Stimulated activated CD4-positive, alpha-beta T cell treated with anti-CD3 and anti-CD28 coated beads, Interleukin-12 subunit alpha, Interleukin-12 subunit beta, amount 100 ng/mL, for 4 hours (primary cell): Measurements from ENCODE around the gene CYTH3.
"Not testable (repeated sequence)": the region's sequence is repeated elsewhere in the genome, so short reads cannot be mapped to it uniquely, and the experiment has no call there.

ENCODE experiments used
- DNase-seq: peaks from one replicate; pipeline ENCODE4 v3.0.0-alpha.2; 2020

Gene CYTH3

GRCh38 chr7:6256109-6256483 is 16.3 kb downstream of the CYTH3 start:
- no peak for DNase-seq

DNA sequence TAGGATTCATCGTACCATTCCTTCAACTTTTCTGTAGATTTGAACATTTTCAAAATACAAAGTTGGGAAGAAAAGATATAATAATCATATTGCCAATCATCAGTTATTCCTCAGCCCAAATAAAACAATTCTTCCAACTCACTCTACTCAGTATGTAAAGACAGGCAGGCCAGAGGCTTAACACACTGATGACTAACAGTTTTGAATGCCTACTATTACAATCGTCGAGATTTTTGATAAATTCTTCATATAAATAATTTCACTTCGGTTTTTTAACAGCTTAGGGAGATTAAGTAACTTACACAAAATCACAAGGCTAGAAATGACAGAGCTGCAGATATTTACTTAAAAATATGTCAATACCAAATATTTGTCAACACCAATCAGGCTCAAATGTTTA is 17.6 kb downstream of the CYTH3 start:
- DNase-seq, result no peak

- DNase-seq, result no peak
These were observed 19.7 kb downstream of the CYTH3 start for GRCh38 chr7:6252748-6253147.

DNA sequence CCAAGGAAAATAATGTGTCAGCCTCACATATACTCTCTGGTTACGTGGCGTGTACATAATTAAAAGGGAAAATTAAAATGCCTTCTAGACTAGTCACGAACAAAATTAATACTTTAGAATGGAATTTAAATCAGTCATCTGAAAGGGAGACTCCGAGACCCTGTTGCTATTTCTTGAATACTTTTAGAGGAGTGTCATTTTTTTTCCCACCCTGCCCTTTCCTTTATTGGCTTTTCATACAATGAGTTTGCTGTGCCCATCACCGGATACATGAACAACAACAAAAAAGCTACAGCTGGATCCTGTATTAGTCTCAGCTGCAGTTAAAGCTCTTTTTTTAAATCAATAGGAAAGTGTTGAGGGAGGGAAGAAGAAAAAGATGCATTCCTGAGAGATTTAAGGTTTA is 20.1 kb downstream of the CYTH3 start:
- no peak for DNase-seq

DNA sequence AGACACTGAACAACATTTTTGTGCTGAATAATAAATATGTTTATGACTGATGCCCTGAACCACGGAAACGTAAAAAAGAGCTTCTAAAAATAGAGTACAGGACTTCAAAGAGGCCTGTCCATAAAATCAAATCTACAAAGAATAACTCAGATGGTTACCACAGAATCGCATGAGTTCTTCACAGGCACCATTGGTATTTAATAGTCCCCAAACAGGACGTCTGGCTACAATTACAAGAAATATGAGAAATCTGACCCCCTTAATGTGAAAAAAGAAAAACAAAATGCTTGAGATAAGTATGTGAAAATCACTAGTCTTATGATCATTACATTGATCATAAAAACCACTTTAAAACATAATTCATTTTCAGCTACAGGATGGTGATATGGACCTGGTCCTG is 20.8 kb downstream of the CYTH3 start:
- no peak for DNase-seq

- DNase-seq, result no peak
These were observed 22.0 kb downstream of the CYTH3 start for GRCh38 chr7:6250364-6250833.

- no peak for DNase-seq
These were observed 23.4 kb downstream of the CYTH3 start for GRCh38 chr7:6249043-6249442.

- DNase-seq, result no peak
These were observed 23.8 kb downstream of the CYTH3 start for GRCh38 chr7:6248581-6248980.

DNA sequence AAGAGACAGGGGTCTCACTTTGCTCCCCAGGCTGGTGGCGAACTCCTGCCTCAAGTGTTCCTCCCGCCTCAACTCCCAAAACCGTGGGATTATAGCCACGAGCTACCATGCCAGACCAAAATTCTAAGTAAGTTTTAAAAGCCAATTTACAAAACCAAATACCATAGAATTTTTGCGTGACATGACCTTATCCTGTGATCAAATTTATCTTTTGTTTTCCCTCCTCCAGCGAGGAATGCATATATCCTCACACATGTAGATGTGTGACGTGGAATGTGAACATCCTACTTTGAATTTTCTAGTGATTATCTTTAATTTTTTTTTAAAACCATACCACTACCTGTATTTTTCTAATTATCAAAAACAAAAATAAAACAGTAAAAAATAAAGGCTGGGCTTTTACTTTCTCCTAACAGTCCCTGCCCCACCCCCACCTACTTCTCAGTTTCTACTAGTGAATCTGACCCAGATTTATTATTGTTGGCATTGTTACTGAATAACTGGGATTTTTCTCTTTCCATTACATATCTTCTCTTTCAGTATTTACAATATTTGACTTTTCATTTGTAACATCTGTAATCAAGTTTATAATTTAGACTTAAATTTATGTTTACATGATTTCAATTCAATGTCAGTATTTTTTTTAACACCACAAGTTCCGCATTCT is 26.0 kb downstream of the CYTH3 start:
- DNase-seq, result no peak

GRCh38 chr7:6244021-6244420 is 28.4 kb downstream of the CYTH3 start:
- DNase-seq, result no peak

- DNase-seq, result no peak
These were observed 29.3 kb downstream of the CYTH3 start for GRCh38 chr7:6243168-6243567.

DNA sequence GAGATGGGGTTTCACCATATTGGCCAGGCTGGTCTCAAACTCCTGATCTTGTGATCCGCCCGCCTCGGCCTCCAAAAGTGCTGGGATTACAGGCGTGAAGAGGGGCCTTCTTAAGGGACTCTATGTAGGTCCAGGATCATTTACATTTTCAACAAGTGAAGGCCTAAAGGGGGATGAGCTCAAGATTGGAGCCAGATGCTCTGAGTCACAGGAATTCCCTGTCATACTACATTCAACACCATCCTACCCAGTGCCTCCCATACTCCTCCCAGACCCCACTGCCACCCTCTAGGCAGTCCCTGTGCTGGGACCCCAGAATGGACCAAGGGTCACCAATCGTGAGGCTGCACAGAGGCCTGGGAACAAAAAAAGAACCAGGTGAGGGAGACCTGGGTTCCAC is 29.9 kb downstream of the CYTH3 start:
- no peak for DNase-seq

- no peak for DNase-seq
These were observed 30.8 kb downstream of the CYTH3 start for GRCh38 chr7:6241607-6241973.

GRCh38 chr7:6238309-6238925 is 34.0 kb downstream of the CYTH3 start:
- no peak for DNase-seq

- DNase-seq, result no peak
These were observed 34.7 kb downstream of the CYTH3 start for GRCh38 chr7:6237730-6238129.

- DNase-seq, result no peak
These were observed 35.4 kb downstream of the CYTH3 start for GRCh38 chr7:6237011-6237410.

DNA sequence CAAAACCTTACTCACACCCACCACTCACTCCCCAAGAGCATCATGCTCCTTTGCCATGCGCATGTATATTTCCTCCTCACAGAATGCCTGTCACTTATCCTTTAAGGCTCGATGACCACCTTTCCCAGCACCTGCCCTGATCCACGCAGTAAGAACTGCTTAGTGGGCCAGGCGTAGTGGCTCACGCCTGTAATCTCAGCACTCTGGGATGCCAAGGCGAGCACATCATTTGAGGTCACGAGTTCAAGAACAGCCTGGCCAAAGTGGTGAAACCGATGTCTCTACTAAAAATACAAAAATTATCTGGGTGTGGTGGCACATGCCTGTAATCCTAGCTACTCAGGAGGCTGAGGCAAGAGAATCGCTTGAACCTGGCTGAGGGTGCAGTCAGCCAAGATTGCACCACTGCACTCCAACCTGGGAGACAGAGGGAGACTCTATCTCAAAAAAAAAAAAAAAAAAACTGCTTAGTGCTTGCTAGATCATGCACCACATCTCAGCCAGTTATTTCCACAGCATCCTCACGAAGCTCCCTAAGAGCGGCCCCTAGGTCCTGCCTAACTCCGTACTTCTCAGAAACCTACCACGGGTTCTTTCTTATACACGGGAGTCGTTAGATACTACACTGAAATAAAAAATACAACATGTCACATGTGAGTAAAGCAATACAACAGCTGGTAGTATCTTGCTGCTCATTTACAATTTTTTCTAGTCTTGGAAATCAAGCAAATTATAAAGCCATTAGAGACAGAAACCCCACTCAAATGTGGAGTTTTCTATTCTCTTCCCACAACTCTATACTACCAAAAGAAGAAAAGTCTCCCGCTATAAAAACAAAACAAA is 37.2 kb downstream of the CYTH3 start:
- DNase-seq, result no peak

DNA sequence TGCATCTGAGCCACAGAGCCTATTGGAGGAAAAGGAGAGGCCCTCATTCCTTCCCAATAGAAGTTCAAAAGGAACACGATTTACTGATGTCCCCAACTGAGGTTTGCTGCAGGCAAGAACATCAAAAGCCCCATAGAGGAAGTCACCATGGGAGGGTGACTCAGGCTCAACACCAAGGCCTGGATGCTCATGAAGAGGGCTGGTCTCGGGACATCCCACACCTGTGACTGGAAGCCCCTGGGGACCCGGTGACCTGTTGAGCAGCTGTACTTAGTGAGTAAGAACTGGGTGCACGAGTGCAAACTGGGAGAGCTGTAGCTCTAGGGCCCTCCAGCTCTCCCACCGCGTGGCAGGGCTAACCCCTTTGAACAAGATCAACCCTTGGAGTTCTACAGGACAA is 38.0 kb downstream of the CYTH3 start:
- no peak for DNase-seq

GRCh38 chr7:6232534-6232933 is 39.9 kb downstream of the CYTH3 start:
- no peak for DNase-seq

DNA sequence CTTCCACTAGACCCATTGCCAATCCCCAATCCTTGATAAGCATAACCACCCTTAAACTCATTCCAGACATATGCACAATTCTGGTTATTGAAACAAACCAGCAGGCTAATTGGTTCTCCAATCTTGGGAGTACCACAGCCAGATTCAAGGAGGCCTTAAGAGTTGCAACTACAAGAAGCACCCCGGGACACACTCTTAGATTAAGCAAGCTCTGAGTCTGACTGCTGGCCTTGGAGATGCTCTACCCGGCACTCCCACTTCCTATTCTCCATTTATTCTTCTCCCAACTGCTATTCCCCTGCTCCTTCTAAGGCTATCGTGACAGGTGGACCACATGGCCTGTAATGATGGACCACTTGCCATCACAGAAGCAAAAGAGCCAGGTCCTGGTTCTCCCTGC is 40.3 kb downstream of the CYTH3 start:
- DNase-seq, result no peak

DNA sequence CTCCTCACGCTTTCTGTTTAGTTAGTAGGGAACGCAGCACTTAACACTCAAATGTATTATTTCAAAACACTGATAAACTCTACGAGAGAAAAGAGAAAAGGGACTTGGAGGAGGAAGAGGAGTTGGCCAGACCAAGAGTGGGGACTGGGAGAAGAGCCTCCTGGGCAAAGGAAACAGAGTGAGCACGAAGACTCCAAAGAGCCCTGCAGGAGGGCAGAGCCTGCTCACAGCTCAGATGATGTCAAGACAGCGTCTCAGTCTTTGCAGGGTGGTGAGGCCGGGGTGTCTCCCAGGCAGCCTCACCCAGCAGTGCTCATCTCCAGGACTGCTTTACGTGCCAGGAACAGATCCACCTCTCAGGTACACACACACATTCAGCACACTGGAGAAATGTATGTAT is 41.2 kb downstream of the CYTH3 start:
- DNase-seq, result no peak

DNA sequence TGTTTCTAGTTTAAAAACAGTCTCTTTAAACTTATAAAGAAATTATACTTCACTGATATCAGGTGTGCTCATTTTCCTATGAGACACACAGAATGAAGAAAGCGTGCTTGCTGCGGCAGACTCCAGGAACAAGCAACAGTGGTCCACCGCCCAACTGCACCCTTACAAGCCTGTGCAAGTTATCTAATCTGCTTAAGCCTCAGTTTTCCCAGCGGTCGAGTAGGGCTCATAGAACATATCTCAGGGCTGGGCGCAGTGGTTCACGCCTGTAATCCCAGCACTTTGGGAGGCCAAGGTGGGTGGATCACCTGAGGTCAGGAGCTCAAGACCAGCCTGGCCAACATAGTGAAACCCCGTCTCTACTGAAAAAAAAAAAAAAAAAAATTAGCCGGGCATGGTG is 43.1 kb downstream of the CYTH3 start:
- not testable (repeated sequence) for DNase-seq

DNA sequence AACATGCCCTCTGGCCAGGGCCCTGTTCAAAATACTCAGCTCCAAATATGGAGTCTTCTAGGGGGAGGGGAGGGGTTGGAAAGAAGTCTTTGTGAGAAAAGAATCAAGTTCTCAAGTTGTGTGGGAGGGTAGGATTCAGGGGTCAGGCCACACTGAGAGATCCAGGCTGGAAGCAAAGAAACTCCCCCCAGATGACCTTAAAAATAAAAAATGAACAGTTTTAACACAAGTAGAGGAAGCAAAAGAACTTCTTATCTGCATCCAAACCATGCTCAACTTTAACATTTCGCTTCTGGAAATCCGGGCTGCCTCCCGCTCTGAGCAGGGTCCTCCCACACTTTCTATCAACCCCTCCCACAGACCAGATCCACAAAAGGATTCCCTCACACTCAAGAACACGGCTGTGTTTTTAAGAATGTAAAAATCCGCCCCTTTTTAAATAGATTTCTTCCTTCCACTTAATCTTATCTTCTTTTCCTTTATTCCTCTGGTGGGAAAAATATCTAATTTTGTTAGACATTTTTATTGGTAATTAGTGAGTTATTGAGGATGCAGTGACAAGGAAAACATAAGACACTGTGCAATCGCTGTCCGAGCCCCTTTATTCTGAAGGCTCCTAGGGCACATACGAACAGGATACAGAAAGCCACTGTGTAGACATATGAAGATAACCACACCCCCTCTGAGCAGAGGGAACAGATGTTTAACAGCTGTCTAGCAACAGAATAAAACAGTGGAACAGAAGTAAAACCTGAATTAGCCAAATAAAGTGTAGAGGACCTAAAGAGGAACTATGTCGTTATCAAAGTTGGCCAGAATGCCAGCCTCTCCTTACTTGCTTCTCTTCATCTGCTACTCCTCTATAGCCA is 43.8 kb downstream of the CYTH3 start:
- no peak for DNase-seq
